HG03432 (cell line): ENCODE measurements around the gene TULP3.

ENCODE experiments used
- ATAC-seq: cut with Tn5 transposase; IDR thresholded peaks from one replicate; pipeline ENCODE4 v1.9.1; 2021; ENCODE audit warnings: mild to moderate bottlenecking, moderate library complexity; ENCODE audit not compliant: unreplicated experiment

TULP3 gene

DNA sequence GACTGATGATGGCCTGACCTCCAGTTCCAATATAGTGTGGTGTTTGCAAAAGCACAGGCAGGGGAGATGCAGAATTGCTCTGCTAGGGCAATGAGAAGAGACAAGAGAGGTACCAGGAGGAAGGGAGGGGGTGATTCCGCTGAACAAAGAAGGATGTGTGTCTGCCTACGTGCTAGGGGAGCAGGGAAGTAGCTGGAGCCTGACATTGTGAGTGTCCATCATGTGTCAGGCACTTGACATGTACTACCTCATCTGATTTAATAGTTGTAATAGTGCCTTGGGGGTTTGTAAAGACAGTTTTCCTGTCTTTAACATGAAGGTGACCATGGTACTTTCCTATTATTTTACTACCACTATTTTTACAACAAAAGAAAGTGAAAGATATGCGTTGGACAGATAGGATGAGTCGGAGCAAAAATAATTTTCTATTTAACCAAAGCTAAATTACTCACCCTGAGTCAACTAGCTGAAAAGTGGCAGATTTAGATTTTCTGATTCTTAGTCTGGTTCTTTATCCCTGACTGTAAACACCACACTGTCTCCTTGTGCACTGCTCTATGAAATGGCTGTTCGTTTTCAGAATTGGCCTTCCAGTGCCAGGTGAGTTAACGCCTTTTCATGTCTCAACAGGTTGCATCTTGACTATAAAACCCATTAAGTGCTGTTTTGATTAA is 34.8 kb downstream of the TULP3 start:
- ATAC-seq = no peak

DNA sequence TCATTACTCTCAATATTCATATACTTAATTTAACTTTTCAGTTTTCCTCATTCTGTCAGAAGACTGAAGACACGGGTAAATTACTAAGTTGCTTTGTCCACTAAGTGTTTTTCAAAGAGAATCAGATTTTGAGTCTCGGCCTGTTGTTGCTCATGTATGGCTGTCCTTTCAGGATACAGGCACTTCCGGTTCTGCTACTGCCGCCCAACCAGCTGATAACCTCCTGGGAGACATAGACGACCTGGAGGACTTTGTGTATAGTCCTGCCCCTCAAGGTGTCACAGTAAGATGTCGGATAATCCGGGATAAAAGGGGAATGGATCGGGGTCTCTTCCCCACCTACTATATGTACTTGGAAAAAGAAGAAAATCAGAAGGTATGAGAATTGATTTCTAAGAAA is 40.2 kb downstream of the TULP3 start:
- ATAC-seq = no peak

DNA sequence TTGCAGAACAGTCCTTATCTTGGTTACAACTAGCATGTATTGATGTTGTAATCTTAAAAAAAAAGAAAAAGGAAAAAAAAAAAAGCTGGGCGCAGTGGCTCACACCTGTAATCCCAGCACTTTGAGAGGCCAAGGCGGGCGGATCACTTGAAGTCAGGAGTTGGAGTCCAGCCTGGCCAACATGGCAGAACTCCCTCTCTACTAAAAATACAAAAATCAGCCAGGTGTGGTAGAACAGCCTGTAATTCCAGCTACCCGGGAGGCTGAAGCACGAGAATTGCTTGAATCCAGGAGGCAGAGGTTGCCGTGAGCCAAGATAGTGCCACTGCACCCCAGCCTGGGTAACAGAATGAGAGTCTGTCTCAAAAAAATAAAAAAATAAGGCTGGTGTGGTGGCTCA is 42.9 kb downstream of the TULP3 start:
- no peak for ATAC-seq

DNA sequence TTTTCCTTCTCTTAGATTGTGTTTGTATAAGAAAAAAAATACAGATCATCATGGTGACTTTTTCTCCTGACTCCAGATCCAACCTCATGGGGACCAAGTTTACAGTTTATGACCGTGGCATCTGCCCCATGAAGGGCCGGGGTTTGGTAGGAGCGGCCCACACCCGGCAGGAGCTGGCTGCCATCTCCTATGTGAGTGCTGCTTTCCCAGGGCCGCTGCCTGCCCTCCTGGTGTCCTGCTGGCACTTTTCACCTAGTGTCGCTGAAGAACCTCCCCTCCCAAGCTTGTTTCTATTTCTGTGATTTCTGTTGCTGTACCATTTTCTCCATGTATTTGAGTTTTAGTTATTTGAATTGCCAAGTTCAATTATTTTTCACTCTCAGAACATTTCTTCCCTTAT is 43.7 kb downstream of the TULP3 start:
- no peak for ATAC-seq

DNA sequence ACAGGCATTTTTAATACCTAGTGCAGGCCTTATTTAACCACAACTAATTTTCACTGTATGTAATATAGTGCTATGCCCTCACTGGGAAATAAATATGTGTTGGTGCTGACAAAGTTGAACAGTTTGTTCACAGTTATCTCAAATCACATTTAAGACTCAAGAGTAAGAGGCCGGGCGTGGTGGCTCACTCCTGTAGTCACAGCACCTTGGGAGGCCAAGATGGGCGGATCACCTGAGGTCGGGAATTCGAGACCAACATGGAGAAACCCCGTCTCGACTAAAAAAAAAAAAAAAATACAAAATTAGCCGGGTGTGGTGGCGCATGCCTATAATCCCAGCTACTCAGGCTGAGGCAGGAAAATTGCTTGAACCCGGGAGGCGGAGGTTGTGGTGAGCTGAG is 45.6 kb downstream of the TULP3 start:
- no peak for ATAC-seq

DNA sequence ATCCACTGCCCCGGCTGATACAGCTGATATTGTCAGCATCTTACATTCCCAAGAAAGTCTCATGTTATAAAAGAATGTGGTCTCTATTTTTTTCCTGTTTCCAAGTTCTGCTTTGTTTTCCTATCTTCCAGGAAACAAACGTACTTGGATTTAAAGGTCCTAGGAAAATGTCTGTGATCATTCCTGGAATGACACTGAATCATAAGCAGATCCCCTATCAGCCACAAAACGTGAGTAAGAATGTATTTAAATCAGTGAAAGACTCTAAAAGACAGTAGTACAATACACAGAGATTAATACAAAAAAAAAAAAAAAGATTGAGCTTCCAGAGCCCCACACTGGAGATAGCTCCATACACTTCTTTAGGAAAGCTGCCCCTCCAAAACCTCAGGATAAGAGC is 46.8 kb downstream of the TULP3 start:
- no peak for ATAC-seq

DNA sequence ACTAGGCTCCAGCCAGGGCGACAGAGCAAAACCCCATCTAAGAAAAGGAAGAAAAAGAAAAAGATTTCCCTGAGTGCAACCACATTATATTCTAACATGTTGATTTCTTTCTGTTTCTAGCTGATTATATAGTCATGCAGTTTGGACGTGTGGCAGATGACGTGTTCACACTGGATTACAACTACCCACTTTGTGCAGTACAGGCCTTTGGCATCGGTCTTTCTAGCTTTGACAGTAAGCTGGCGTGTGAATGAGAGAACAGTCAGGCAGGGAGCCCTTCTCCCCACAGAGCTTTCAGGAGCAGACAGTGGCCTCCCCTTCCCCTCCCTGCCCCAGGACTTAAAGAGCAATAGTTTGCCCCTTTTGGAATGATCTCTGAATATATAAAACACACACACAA is 48.5 kb downstream of the TULP3 start:
- no peak for ATAC-seq

DNA sequence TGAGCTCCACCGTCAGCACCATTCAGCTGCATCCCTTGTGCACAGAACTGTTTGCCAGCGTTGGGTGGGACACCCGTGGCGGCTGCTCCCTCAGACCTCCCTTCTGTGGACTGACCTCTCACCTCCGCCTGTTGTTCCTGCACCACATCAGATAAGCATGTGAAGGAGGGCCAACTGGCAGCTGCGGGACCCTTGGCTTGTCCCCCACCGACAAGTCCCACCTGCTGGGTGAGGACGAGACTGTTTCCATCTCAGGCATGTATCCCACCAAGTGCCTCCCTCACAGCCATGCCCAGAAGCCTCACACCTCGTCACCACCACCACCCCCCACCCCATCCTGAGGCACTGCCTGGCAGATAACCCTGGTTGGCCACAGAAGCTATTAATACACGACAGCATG is 49.9 kb downstream of the TULP3 start:
- ATAC-seq = no peak

DNA sequence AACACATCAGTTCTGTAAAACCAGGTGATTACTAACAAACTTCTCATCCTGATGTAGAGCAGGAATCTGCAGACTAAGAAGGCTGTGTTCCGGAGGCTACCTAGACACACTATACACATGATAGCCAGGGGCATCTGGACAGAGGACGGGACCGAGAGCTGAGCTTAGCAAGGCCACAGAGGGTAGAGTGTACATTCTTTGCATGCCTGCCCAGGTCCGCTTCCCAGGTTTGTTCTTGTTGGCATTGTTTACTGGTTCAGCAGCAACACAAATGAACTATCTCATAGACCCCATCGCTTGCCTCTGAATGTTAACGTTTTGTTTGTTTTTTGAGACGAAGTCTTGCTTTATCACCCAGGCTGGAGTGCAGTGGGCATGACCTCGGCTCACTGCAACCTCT is 50.8 kb downstream of the TULP3 start:
- ATAC-seq = no peak

DNA sequence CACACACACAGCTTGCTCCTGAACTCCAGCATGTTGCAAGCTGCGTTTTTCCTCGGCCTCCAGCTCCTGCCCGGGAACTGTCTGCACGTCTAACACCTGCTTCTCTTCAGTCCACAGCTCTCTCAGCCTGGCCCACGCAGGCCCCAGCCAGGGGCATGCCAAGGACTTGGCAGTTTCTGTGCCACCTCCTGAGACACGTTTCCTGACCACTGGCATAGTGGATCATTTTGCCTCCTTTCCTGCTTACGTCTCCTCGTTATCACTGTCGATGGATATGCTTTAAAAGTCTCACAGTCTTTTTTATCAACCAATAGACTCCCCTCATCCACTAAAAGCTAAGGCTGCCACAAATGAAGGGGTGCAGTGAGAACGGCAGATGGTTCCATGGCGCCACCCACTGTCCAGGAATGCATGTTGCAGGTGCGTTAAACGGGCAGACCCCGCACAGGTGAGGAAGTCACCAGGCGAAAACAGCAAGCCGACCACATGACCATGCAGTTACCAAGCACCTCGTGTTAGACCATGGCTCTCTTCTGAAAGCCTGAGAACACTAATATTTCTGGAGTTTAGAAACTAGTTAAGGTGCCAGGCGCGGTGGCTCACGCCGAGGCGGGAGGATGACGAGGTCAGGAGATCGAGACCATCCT is 53.8 kb downstream of the TULP3 start:
- no peak for ATAC-seq

DNA sequence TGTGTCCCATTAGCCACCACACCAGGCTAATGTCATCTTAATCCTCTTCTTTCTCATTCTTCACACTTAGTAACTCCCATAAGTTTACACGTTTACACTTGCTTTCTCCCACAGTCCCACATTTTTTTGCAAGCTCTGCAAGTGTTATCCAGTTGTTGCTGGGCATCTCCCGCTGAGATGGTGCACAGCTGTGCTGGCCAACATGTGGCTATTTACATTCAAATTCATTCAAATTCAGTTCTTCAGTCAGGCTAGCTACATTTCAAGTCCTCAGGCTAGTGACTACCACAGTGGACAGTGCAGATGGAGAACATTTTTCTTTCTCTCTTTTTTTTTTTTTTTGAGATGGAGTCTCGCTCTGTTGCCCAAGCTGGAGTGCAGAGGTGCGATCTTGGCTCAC is 58.7 kb downstream of the TULP3 start:
- ATAC-seq = no peak

DNA sequence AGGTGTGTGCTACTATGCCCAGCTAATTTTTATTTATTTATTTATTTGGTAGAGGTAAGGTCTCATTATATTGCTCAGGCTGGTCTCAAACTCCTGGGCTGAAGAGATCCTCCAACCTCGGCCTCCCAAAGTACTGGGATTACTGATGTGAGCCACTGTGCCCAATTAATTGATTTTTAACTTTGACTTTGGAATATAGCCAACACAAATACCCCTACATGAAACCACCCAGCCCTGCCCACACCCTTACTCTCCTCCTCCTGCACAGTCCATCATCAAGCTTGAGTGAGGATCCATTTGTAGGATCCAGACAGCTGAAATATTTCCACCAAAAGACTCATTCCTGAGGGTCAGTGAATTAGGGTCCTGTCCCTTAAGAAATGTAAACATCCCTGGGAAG is 65.2 kb downstream of the TULP3 start:
- ATAC-seq = no peak

DNA sequence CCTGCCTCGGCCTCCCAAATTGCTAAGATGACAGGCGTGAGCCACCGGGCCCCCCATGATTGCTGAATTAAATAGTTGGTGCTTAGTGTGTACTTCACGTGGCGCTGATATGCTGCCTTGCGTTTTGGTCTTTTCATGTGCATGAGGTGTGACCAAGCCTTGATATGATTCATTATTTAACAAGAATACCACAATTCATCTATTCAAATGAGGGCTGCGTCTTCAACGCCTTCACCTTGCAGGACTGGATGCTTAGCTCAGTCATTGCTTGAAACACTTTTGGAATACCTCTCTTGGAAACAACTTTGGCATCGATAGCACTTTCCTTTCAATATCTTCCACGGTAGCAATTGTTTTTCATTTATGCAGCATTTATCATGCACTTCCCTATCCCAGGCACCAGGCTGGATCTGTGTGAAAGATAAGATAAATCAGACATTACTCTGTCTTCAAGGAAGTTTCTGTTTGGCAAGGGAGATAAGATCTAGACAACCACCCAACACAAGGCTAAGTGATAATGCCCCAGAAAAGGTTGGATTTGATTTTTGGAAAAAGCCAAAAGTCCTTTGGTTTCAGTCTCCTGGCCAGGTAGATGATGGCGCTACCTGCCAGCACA is 67.2 kb downstream of the TULP3 start:
- ATAC-seq = no peak

DNA sequence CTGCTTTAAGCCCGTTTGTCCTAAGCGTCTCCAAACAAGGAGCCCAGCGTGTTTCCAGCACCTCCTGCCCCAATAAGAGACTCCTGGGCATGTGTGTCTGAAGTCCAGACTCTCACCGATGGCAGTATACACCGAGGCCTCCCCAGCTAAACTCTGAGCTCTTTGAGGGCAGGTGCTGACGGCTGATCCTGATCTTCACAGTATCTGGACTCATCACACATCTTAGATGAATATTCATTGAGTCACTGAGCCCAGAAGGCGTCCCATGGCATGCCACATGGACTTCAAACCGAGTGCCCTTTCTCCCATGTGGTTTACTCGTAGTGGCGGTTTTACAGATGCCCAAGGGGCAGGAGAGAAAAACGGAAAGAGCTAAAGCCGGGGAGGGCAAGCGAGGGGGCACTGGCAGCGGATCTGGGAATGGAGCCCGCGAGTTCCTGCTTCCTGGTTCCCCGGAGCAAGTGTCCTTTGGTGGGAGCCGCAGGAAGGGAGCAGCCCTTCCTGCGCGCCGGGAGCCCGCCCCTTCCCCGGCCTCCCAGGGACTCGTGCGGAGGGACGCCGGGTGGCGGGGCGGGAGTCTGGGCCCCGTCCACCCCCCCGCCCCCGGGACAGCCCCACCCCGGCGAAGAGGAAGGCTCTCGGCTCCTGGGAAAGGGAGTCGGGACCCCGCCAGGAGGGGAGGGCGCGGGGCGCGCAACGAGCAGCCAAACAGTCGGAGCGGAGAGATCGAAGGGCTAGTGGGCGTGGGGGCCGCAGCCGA is 67.9 kb downstream of the TULP3 start:
- no peak for ATAC-seq

DNA sequence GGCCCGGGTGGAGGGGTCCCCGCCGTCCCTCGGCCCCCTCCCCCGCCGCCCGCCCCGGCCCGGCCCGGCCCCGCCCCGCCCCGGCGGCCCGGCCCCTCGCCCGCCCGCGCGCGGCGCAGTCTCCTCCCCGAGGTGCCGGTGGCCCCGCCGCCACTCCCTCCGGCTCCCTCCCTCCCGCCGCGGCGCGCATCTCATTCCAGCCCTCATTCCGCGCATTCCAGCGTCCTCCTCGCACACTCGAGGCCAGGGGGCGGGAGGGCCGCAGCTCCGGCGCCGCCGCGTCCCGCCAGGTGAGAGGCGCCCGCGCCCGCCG is 68.5 kb downstream of the TULP3 start, which contains the start of gene TEAD4:
TSS of gene TEAD4 (plus strand) at position 206 of the 313 bp plus-strand sequence.
- ATAC-seq = no peak

DNA sequence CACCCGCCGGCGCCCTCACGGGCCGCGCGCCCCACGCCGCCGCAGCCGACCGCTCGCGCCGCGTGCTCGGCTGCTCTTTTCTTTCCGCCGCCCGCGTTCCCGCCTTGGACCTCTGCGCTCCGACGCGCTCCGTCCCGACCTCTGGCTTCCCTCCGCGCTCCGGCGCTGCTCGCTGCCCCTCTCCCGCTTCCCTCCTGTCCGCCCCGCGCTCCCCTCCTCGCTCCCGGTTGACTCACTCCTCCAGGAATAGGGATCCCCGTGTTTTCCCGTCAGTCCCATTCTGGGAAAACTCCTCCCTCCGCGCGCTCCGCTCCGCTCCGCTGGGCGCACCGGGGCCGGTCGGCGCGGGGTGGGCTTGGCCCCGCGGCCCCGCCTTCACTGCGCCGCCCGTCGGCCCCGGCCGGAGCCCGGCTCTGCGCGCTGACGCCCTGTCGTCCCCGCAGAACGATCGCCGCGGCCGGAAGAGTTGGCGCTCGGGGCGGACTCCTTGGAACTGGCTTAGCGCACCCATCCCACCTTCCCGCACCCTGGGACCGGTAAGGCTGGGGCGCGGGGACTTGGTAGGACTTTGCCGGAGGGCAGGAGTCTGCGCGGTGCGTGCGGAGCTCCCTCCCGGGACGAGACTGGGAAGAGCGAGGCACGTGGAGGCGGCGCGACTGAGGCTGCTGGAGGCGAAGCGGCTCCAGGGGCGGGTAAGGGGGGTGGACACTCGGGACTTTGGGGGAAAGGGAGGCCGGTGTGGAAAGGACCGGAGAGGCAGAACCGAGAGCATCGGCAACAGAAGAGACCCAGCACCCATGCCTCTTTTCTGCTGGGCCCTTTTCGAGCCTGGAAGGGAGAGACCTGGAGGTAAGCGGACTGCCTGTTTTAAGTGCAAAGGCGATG is 69.1 kb downstream of the TULP3 start:
- ATAC-seq = no peak

DNA sequence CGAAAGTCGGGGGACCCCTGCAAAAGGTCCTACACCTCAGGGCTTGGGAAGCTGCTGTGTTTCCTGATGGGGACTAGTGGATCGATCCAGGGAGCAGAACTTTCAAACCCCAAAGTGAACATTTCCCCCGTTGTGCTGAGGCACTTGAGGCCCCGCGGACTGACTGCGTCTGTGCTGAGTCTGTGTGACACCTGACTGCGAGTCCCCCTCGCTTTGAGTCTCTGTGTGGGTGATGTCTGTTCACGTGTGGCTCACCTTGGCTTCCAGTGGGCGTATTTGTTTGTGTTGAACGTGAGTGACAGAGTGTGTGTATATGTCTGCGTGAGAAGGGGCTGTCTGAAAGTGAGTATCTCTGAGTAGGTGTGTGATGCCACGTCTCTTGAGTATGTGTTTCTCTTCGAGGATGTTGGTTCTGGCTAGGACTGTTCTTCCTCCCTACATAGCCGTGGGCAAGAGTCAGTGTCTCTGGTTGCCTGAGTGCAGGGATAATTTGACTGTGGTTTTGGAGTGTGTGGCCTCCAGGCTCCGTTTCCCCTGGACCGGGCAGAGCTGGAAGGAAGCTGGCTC is 69.8 kb downstream of the TULP3 start:
- no peak for ATAC-seq

DNA sequence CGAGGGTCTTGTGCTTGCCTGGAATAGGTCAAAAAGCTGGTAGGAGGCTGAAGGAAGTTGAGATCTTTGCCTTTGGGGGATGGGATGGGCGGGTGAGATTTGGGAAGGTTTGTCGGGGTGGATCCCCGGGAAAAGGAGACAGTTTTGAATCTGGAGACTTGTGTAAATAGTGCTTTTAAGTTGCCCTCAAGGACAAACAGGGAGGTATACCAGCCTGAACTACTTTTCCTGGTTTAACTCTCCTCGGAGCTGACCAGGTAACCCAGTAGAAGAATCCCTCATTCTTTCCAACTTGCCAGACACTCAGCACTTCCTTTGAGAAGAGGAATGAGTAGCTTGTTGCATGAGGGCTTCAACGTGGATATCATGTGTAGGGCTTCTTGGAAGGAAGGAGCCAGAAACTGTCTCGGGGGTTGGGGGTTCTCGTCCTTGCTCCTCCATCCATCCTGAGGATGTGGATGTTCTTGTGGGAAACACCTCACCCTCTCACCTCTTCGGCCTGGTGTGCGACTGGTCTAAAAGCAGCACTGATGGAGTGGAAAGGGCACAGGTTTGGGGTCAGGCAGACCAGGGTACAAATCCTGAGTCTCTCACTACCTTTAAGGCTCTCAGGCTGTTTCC is 70.4 kb downstream of the TULP3 start:
- ATAC-seq = no peak

DNA sequence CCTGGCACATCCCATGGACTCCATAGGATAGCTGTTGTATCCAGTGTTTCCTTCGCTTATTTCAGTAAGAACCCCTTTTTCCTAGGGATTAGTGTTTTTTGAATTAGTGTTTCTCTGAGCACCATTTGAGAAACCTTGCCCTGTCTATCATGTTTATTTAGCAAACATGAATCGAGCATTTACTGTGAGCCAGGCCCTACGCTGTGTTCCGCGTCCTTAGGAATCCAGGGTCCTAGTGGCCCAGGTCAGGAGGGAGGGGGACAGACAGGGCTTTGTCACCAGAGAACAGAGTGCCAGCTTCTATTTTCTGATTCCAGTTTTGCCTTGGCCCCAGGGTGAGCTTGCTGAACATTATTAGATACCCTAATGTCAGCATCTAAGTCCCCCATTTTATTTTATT is 71.0 kb downstream of the TULP3 start:
- no peak for ATAC-seq

DNA sequence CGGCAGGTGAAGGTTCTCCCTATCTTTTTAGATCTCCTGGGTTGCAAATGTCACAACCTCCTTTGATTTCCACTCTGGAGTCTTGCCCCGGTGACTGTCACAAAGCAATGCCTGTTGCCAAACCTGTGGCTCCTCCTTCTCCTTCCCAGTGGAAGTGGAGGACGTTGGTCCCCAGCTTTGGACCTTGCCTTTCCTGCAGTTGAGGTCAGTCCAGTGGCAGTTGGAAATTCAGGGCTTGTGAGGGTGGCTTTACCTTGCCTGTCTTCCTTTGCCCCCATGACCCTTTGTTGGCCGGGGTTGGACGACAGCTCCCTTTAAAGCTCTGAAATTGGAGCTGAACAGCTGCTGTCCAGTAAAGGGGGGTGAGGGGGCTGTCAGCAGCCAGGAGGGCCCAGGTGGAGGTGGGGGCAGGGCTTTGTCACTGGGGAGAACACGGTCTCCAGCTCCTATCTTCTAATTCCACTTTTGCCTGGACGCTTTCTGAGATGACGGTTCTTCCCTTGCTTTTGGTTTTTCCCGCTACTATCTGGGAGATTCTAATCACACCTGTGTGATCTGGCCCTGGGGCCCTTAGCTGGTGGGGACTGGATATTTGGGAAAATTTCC is 72.6 kb downstream of the TULP3 start:
- ATAC-seq = no peak
